ENCODE measurements around the gene NKX2-4.

Gene NKX2-4

GRCh38 chr20:21396599-21397340 lies 556 bp downstream of the NKX2-4 start:
- H3K27ac ChIP-seq = no peak overlapping the region
- no peak for TF ChIP-seq CTCF (conservative IDR thresholded peaks at IDR 0.05)
- no peak for TF ChIP-seq ZFX (IDR thresholded peaks at IDR 0.05)

- TF ChIP-seq ZFX (IDR thresholded peaks at IDR 0.05) (no peak), CTCF (conservative IDR thresholded peaks at IDR 0.05) (no peak)
- H3K27ac ChIP-seq = no peak overlapping the region
Observed at GRCh38 chr20:21395666-21396598, 1.4 kb downstream of the NKX2-4 start.

- no peak for TF ChIP-seq CTCF (conservative IDR thresholded peaks at IDR 0.05)
- TF ChIP-seq ZFX (IDR thresholded peaks at IDR 0.05) = no peak
- H3K27ac ChIP-seq = no peak overlapping the region
Observed at GRCh38 chr20:21395051-21395665, 2.2 kb downstream of the NKX2-4 start.

- no peak overlapping the region for H3K27ac ChIP-seq
- TF ChIP-seq CTCF (conservative IDR thresholded peaks at IDR 0.05) = no peak
- no peak for TF ChIP-seq ZFX (IDR thresholded peaks at IDR 0.05)
Observed at GRCh38 chr20:21394551-21394950, 2.8 kb downstream of the NKX2-4 start.

GRCh38 chr20:21393816-21394519 lies 3.4 kb downstream of the NKX2-4 start:
- TF ChIP-seq ZFX (IDR thresholded peaks at IDR 0.05) (no peak), CTCF (conservative IDR thresholded peaks at IDR 0.05) (no peak)
- no peak overlapping the region for H3K27ac ChIP-seq

GRCh38 chr20:21393166-21393565 lies 4.2 kb downstream of the NKX2-4 start:
- H3K27ac ChIP-seq = no peak overlapping the region
- TF ChIP-seq CTCF (conservative IDR thresholded peaks at IDR 0.05) (no peak), ZFX (IDR thresholded peaks at IDR 0.05) (no peak)

Data from C4-2B (cell line).